GM18517 (cell line): ENCODE results near the gene ZSWIM7.

Experiments used
- ATAC-seq: cut with Tn5 transposase; IDR thresholded peaks from one replicate; pipeline ENCODE4 v1.9.1; 2021; ENCODE audit warnings: mild to moderate bottlenecking, moderate library complexity; ENCODE audit not compliant: unreplicated experiment

ZSWIM7 gene

GRCh38 chr17:15935891-15936290 is 63.6 kb downstream of the ZSWIM7 start:
- no peak for ATAC-seq

- no peak for ATAC-seq
Measured at GRCh38 chr17:15934866-15935265, 64.6 kb downstream of the ZSWIM7 start.

- no peak for ATAC-seq
Measured at GRCh38 chr17:15931394-15931793, 68.1 kb downstream of the ZSWIM7 start.

GRCh38 chr17:15930426-15930825 is 69.1 kb downstream of the ZSWIM7 start:
- no peak for ATAC-seq

GRCh38 chr17:15929941-15930340 is 69.6 kb downstream of the ZSWIM7 start:
- no peak for ATAC-seq

- no peak for ATAC-seq
Measured at GRCh38 chr17:15928286-15928785, 71.2 kb downstream of the ZSWIM7 start.
